ENCODE measurements around the gene AXDND1. TPM values are rescaled to one million over a fixed set of nuclear protein-coding genes. Genes with fewer than 3 reads are reported as not detected.

The AXDND1 gene, protein sequence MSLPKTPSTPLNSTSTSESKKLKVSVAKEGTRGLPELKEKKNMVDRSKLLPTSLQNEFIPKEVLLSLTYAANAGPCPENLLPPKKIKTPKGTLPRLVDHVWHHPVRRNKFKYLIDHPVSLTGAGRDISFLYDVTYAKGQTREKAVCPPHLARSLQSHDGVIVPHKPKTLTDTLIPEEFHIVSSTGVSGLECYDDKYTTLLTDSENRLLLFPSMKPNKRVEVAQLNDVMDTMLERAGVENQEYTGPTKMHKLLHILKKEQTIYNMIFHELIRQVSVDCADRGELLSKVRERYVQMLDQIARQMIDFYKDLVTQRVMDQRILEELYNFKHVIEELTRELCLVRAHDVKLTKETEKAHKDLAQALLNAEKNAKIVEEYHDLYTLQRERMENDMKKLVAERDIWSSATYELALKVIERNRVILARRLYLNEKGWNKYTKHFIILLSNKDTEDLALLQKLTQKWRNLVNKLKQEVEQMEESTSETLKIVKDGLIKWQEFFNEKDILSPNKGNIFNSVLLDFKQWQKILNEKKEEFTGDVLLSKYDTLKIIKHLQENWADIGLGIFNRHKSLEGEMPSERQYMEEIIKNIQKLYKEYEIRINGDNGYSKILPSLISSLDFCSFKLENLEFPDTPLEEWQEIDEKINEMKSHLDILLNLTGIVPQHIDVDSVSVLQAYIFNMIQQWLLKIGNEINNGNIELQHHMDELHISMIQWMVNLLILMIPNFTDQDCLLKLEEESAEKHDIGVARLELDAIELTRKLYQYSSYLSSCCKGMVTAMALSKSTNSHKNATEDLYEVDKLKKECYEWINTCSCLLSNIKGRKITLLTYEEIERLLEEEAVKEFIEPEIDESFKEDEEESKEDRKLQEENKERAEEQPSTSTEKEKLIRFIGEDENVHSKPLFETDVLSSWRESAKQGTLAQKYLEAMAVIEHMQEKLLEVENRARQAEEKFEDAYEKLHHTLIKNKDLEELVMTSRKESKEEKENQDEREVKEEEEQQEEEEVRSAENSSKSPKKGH
- 0.17 and 0.22 TPM in 2 replicates for total RNA-seq

DNA sequence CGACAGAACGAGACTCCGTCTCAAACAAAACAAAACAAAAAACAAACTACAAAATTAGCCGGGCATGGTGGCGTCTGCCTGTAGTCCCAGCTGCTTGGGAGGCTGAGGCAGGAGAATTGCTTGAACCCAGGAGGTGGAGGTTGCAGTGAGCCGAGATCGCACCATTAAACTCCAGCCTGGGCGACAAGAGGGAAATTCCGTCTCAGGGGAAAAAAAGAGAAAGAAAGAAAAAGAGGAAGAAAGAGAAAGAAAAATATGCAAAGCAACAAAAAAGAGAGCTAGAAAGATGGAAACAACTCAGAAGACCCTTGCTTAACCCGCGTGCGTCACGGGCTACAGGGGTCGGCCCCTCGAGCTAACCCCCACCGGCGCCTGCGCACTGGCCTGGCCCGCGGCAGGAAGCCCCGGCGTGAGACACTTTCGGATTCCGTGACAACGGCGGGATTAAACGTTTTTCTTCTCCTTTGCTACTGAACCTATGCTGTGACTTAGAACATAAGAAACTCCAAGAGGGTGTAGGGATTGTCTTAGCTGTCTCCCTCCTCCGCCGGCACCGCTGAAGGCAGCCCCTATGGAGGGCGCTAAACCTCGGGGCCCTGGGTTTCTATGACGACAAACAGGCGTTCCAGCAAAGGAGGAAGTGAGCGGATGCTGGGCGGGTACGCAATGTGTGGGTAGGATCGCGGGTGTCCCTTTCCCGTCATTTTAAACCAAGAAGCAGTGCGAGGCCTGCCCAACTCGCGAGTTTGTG, at the start of gene AXDND1:
Gene AXDND1 (plus strand): TSS at position 630 of the 751 bp plus-strand sequence. CDS start 539 bp downstream, outside the sequence.

DNA sequence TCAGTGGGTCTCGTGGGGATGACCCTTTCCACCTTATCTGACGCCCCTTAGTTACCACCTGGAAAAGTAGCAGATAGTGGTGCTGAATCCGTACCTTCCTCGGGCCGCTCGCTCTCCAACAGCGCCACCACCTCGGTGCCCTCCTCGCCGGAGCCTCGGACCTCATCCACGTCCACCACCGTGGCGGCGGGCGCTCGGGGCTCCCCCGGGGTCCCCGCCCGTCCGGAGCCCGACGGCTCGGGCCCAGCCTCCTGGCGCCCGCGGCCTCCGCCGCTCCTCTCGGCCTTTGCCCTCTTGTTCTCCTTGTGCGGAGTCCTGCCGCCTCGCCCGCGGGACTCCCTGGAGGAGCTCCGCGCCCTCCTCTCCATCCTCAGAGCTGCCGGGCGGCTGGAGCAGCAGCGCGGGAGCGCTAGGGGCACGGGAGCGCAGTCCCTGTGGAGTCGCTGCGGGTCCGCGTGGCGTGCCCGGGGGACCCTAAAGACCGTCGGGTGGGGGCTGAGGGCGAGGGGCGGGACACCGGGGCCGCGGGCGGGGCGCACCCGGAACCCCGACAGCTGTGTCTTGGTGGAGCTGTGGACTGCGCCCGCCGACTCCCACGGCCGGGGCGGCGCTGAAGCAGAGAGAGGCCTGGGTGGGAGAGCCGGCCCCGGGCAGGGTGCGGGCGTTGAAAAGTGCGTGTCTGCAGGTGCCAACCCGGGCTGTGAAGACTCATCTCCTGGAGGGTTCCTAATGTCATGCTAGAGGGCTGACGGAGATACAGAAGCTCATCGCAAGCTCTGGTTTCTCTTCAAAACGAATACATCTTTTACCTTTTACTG, 209.9 kb downstream of the AXDND1 start, which contains the start of gene NPHS2:
Gene NPHS2 (minus strand): TSS at position 452 of the 818 bp plus-strand sequence. CDS start 84 bp downstream, at position 368.

DNA sequence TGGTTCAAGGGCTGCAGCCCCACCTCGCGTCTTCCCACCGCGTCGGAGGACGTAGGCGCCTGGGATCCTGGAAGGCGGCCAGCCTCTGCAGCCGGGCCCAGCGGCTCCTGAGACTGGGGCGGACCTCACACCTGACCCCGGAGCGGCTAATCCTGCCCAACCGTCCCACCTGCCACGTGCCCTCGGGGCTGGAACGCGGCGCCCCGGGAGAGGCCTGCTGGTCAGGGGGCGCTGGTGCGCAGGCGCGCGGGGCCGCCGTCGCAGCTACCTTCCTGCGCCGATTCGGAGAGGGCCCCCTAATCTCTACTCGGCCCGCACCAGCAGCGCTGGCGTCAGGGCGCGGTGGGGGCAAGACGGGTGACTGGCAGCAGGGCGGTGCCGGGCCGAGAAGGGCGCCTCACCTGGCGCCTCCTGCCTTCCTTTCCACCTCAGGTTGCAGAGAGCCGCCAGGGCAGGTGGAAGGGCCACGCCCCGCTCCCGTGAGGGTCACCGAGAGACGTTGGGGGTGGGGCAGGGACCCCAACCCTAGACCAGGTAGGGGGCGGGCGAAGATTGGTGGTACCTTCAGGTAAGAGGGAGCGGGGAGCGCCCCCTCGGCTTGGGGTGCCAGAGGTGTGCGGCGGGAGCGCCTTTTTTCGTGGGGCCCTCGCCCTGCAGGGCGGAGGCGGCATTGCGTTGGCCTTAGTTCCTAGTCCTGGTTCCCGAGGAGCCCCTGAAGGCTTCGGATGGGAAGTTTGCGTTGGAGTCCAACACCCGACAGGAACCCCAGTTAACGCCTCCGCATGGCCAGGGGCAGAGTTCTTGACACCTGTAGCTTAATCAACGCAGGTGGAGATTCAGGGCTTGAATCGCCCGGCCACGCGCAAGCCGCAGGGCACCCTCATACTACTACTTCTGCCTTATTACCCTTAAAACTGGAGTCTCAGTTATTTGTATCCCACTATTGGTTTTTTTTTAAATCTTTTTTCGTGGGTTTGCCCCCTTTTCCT, 226.1 kb downstream of the AXDND1 start, which contains the start of gene TDRD5:
Gene TDRD5 (plus strand): TSS at position 241 of the 989 bp plus-strand sequence. CDS start 784 bp downstream, outside the sequence.

Other genes with a start within 250 kb of the AXDND1 start
- gene ABL2, start 136.3 kb upstream of the AXDND1 start, total RNA-seq: 46.8 and 55.2 TPM in 2 replicates
- gene SOAT1, start 72.2 kb upstream of the AXDND1 start, total RNA-seq: 15.6 and 18.2 TPM in 2 replicates
- not detected in 2 replicates for gene NPHS2, start 210.0 kb downstream of the AXDND1 start, total RNA-seq
- gene TDRD5, start 225.9 kb downstream of the AXDND1 start, total RNA-seq: 0.09 and 0.11 TPM in 2 replicates